Endothelial cell of umbilical vein (primary cell): Measurements from ENCODE around the gene FKBP6.

Experiments used
- CTCF ChIP-seq, 2 donors: IDR thresholded peaks; 1 replicate in 1 of 2; 2 replicates in 1 of 2; pipeline ENCODE4 v1.5.1; 2011; ENCODE audit warnings: low read length in 2 of 2, mild to moderate bottlenecking in 2 of 2, moderate library complexity in 2 of 2, control low read depth in 1 of 2, inconsistent platforms in 1 of 2, low read depth in 1 of 2; ENCODE audit not compliant: insufficient read depth in 1 of 2; ENCODE audit errors: extremely low read depth in 1 of 2
- EZH2 ChIP-seq: IDR thresholded peaks from 2 replicates; pipeline ENCODE4 v1.6.1; 2012; ENCODE audit warnings: borderline replicate concordance, low read depth, mild to moderate bottlenecking, moderate library complexity, low read length, inconsistent platforms; ENCODE audit not compliant: severe bottlenecking
- FOS ChIP-seq: IDR thresholded peaks from 2 replicates; pipeline ENCODE4 v1.6.1; 2011; ENCODE audit warnings: mild to moderate bottlenecking, low read length, moderate library complexity, borderline replicate concordance; ENCODE audit not compliant: insufficient read depth
- GATA2 ChIP-seq: IDR thresholded peaks from 2 replicates; pipeline ENCODE4 v1.7.0; 2011; ENCODE audit warnings: low read depth, mild to moderate bottlenecking, moderate library complexity, mixed read lengths, low read length; ENCODE audit not compliant: insufficient read length, insufficient read depth
- JUN ChIP-seq: IDR thresholded peaks from 2 replicates; pipeline ENCODE4 v1.6.1; 2011; ENCODE audit warnings: borderline replicate concordance, low read depth; ENCODE audit not compliant: insufficient read length, insufficient read depth
- MAX ChIP-seq: IDR thresholded peaks from 2 replicates; pipeline ENCODE4 v1.6.1; 2011; ENCODE audit not compliant: insufficient read depth, insufficient read length
- MYC ChIP-seq: IDR thresholded peaks from one replicate; pipeline ENCODE4 v1.6.1; 2011; ENCODE audit warnings: mild to moderate bottlenecking, low read depth, low read length
- POLR2A ChIP-seq: IDR thresholded peaks from 2 replicates; pipeline ENCODE4 v1.6.1; 2012; ENCODE audit warnings: low read depth, mild to moderate bottlenecking, control low read depth, low read length
- POLR2AphosphoS5 ChIP-seq: IDR thresholded peaks from 2 replicates; pipeline ENCODE4 v1.6.1; 2012; ENCODE audit warnings: low read depth, mild to moderate bottlenecking, control low read depth, low read length, moderate library complexity; ENCODE audit not compliant: insufficient read depth

- TF ChIP-seq EZH2: no peak
- no peak for TF ChIP-seq POLR2AphosphoS5
- TF ChIP-seq JUN: no peak
- TF ChIP-seq CTCF (IDR thresholded peaks at IDR 0.05; ENCODE audit: extremely low read depth in 1 of 2, insufficient read depth in 1 of 2, low read depth in 1 of 2, low read length in 2 of 2): no peak
- no peak for TF ChIP-seq GATA2
- no peak for TF ChIP-seq POLR2A
- TF ChIP-seq MAX: no peak
- no peak for TF ChIP-seq MYC
- TF ChIP-seq FOS: no peak
Measured at GRCh38 chr7:73316521-73316920, 11.4 kb upstream of the FKBP6 start.
